ENCODE measurements around the gene WWC1. TPM values are rescaled to one million over a fixed set of nuclear protein-coding genes. Genes with fewer than 3 reads are reported as not detected.

WWC1 gene
- total RNA-seq, 1 donor from 2014 or later, result 2.2 TPM

GRCh38 chr5:168494057-168494555 is 202.7 kb downstream of the WWC1 start:
- Histone ChIP-seq H3K4me3 (no peak overlapping the region), H3K9me3 (replicated peaks) (no peaks in the 10 kb centered on the region), H3K36me3 (peaks cover 100% of the 10 kb centered on the region), H3K27me3 (ENCODE audit: low read depth) (no peaks in the 10 kb centered on the region), H3K27ac (replicated peaks) (no peak overlapping the region), H3K4me1 (no peaks in the 10 kb centered on the region)
- DNase-seq, result no peak
- TF ChIP-seq CTCF (IDR thresholded peaks at IDR 0.05; ENCODE audit: borderline replicate concordance), result no peak
- intact Hi-C loops (cut with micrococcal nuclease), result loop anchor here (10.0 kb wide), 1 partner anchor 81 kb away; the partner anchor contains the start of gene PANK3

- no peak for TF ChIP-seq CTCF (IDR thresholded peaks at IDR 0.05; ENCODE audit: borderline replicate concordance)
- no peak overlapping the region for H3K27ac ChIP-seq (replicated peaks)
- H3K9me3 ChIP-seq (replicated peaks), result no peaks in the 10 kb centered on the region
- no peak for DNase-seq
- peaks cover 95% of the 10 kb centered on the region for H3K36me3 ChIP-seq
- H3K4me1 ChIP-seq, result no peaks in the 10 kb centered on the region
- no peak overlapping the region for H3K4me3 ChIP-seq
- H3K27me3 ChIP-seq (ENCODE audit: low read depth), result no peaks in the 10 kb centered on the region
- intact Hi-C loops (cut with micrococcal nuclease), result no loop called here
These were observed 211.3 kb downstream of the WWC1 start for GRCh38 chr5:168502563-168503237.

GRCh38 chr5:168513861-168514428 is 222.5 kb downstream of the WWC1 start:
- Histone ChIP-seq H3K36me3 (peaks cover 98% of the 10 kb centered on the region), H3K9me3 (replicated peaks) (peaks cover 13% of the 10 kb centered on the region), H3K4me1 (no peaks in the 10 kb centered on the region), H3K27ac (replicated peaks) (no peak overlapping the region), H3K27me3 (ENCODE audit: low read depth) (no peaks in the 10 kb centered on the region), H3K4me3 (no peak overlapping the region)
- intact Hi-C loops (cut with micrococcal nuclease), result no loop called here
- no peak for TF ChIP-seq CTCF (IDR thresholded peaks at IDR 0.05; ENCODE audit: borderline replicate concordance)
- no peak for DNase-seq

Other genes starting within 250 kb of the WWC1 start
- 48.0 TPM for gene RARS1, start 194.8 kb downstream of the WWC1 start, total RNA-seq
- gene FBLL1, start 237.7 kb downstream of the WWC1 start, total RNA-seq, result not detected

All from left ventricle myocardium inferior (tissue), 1 donor.